OCI-LY3 (cell line): ENCODE results near the gene SNED1.

Experiments used
- H2AFZ ChIP-seq: fragments of 200-600, 300-600 bp; shearing (Covaris generic); 2 replicates; pipeline ENCODE4 v1.6.0; 2014; ENCODE audit warnings: antibody characterized with exemption, low read depth, low read length
- H3K27ac ChIP-seq: fragments of 200-600, 300-600 bp; sonication (generic); 2 replicates; pipeline ENCODE4 v1.5.1; 2014; ENCODE audit warnings: mild to moderate bottlenecking, low read length, moderate library complexity, mixed read lengths
- H3K27me3 ChIP-seq: fragments of 200-600, 300-600 bp; sonication (generic); 2 replicates; pipeline ENCODE4 v1.6.1; 2014; ENCODE audit warnings: low read depth, low read length, mixed read lengths
- H3K36me3 ChIP-seq: fragments of 200-600, 300-600 bp; sonication (generic); replicated peaks from 2 replicates; pipeline ENCODE3; 2014; ENCODE audit warnings: low read depth, low read length, mixed read lengths
- H3K4me1 ChIP-seq: fragments of 300-600, 200-600 bp; sonication (generic); 2 replicates; pipeline ENCODE4 v1.6.1; 2014; ENCODE audit warnings: low read length, mixed read lengths
- H3K4me2 ChIP-seq: fragments of 200-600, 300-600 bp; sonication (generic); 2 replicates; pipeline ENCODE4 v1.6.1; 2014; ENCODE audit warnings: low read length, mixed read lengths
- H3K4me3 ChIP-seq: fragments of 300-600, 200-600 bp; sonication (generic); 2 replicates; pipeline ENCODE4 v1.5.1; 2014; ENCODE audit warnings: antibody characterized with exemption, mild to moderate bottlenecking, low read length, moderate library complexity
- H3K79me2 ChIP-seq: fragments of 300-600, 200-600 bp; shearing (Covaris generic); 2 replicates; pipeline ENCODE4 v1.6.1; 2014; ENCODE audit warnings: mild to moderate bottlenecking, low read length, mixed read lengths
- H3K9ac ChIP-seq: fragments of 300-600, 200-600 bp; shearing (Covaris generic); 2 replicates; pipeline ENCODE4 v1.6.0; 2014; ENCODE audit warnings: mild to moderate bottlenecking, low read length, moderate library complexity
- H3K9me3 ChIP-seq: fragments of 200-600, 300-600 bp; shearing (Covaris generic); 2 replicates; pipeline ENCODE4 v1.6.1; 2014; ENCODE audit warnings: low read length, mixed read lengths; ENCODE audit not compliant: insufficient read depth
- H4K20me1 ChIP-seq: fragments of 200-600, 300-600 bp; sonication (generic); 2 replicates; pipeline ENCODE4 v1.6.1; 2016; ENCODE audit warnings: low read length, mixed read lengths; ENCODE audit not compliant: insufficient read depth
- CTCF ChIP-seq: fragments of 200-600, 300-600 bp; sonication (generic); IDR thresholded peaks from 2 replicates; pipeline ENCODE4 v1.5.1; 2014; ENCODE audit warnings: antibody characterized with exemption, low read length, low read depth
- EZH2phosphoT487 ChIP-seq: fragments of 200-600 bp; shearing (Covaris generic); IDR thresholded peaks from 2 replicates; pipeline ENCODE4 v1.6.1; 2018; ENCODE audit warnings: antibody characterized with exemption, mixed run types, low read depth

SNED1 gene

GRCh38 chr2:241080405-241081189 is 82.2 kb downstream of the SNED1 start:
- Histone ChIP-seq H2AFZ (no peak overlapping the region), H3K9me3 (no peaks in the 10 kb centered on the region), H3K4me1 (peaks cover 2% of the 10 kb centered on the region), H3K4me2 (no peak overlapping the region), H3K9ac (no peak overlapping the region), H3K27ac (no peak overlapping the region), H3K4me3 (no peak overlapping the region), H3K36me3 (peaks cover 9% of the 10 kb centered on the region), H3K79me2 (no peaks in the 10 kb centered on the region), H3K27me3 (no peaks in the 10 kb centered on the region), H4K20me1 (no peaks in the 10 kb centered on the region)
- no peak for TF ChIP-seq CTCF
- TF ChIP-seq EZH2phosphoT487, result no peak

GRCh38 chr2:241081190-241081642 is 82.8 kb downstream of the SNED1 start:
- Histone ChIP-seq H3K4me1 (peaks cover 2% of the 10 kb centered on the region), H3K79me2 (no peaks in the 10 kb centered on the region), H3K9me3 (no peaks in the 10 kb centered on the region), H3K27me3 (no peaks in the 10 kb centered on the region), H3K36me3 (peaks cover 11% of the 10 kb centered on the region), H4K20me1 (no peaks in the 10 kb centered on the region), H3K4me3 (no peak overlapping the region), H3K9ac (no peak overlapping the region), H2AFZ (no peak overlapping the region), H3K27ac (no peak overlapping the region), H3K4me2 (no peak overlapping the region)
- TF ChIP-seq CTCF, result no peak
- TF ChIP-seq EZH2phosphoT487, result no peak

- Histone ChIP-seq H3K9ac (no peak overlapping the region), H3K4me2 (no peak overlapping the region), H3K9me3 (no peaks in the 10 kb centered on the region), H3K4me3 (no peak overlapping the region), H4K20me1 (no peaks in the 10 kb centered on the region), H3K4me1 (peaks cover 2% of the 10 kb centered on the region), H3K36me3 (peaks cover 16% of the 10 kb centered on the region), H3K27ac (no peak overlapping the region), H3K79me2 (no peaks in the 10 kb centered on the region), H3K27me3 (no peaks in the 10 kb centered on the region), H2AFZ (no peak overlapping the region)
- TF ChIP-seq EZH2phosphoT487 (no peak), CTCF (no peak)
These were observed 83.4 kb downstream of the SNED1 start for GRCh38 chr2:241081643-241082340.

- Histone ChIP-seq H3K9me3 (no peaks in the 10 kb centered on the region), H3K4me2 (no peak overlapping the region), H3K27ac (no peak overlapping the region), H3K36me3 (peaks cover 24% of the 10 kb centered on the region), H3K4me3 (no peak overlapping the region), H4K20me1 (no peaks in the 10 kb centered on the region), H2AFZ (no peak overlapping the region), H3K27me3 (no peaks in the 10 kb centered on the region), H3K4me1 (peaks cover 2% of the 10 kb centered on the region), H3K79me2 (no peaks in the 10 kb centered on the region), H3K9ac (no peak overlapping the region)
- no peak for TF ChIP-seq EZH2phosphoT487
- TF ChIP-seq CTCF, result no peak
These were observed 84.1 kb downstream of the SNED1 start for GRCh38 chr2:241082341-241083090.
